HepG2 (cell line): ENCODE results near the gene FER1L5. TPM values are rescaled to one million over a fixed set of nuclear protein-coding genes. Genes with fewer than 3 reads are reported as not detected.

Source experiments
- ATAC-seq: fragments of 200-7000 bp; cut with Tn5 transposase; 3 replicates; pipeline ENCODE4 v1.9.1; 2020; ENCODE audit warnings: mild to moderate bottlenecking, moderate library complexity
- BruUV-seq: library from RNA; stranded (reverse); fragments of 400-500 nt; replicated peaks from 2 replicates; lab custom pipeline; 2021; lab: Mats Ljungman, UMichigan
- CTCF ChIA-PET: fragments of 300-600 bp; formaldehyde crosslinking; extraction: SDS; loops from one replicate; lab custom pipeline; 2021; ENCODE audit warnings: low total read pairs, inconsistent platforms, low intra/inter-chr PET ratio; lab: Yijun Ruan, JAX
- POLR2A ChIA-PET: fragments of 350-600 bp; sonication (Branson Sonifier 250); formaldehyde crosslinking; loops from one replicate; lab custom pipeline; 2020; ENCODE audit warnings: antibody characterized with exemption, inconsistent platforms; lab: Yijun Ruan, JAX
- DNase-seq: peaks from one replicate; pipeline ENCODE4 v3.0.0-alpha.2; 2015; ENCODE audit warnings: low spot score
- FAIRE-seq: peaks from 3 replicates; lab custom pipeline; 2011; peaks lifted over from hg19 to GRCh38; lab: Jason Lieb, UNC
- H2AFZ ChIP-seq: one replicate; pipeline ENCODE4 v1.6.1; 2011; ENCODE audit warnings: low read length, inconsistent platforms
- H3K27ac ChIP-seq: fragments of 300-600 bp; 3 replicates; pipeline ENCODE4 v1.8.0; 2011; ENCODE audit warnings: mixed run types, mild to moderate bottlenecking, mixed read lengths, low read length, inconsistent platforms; ENCODE audit not compliant: insufficient read depth; ENCODE audit errors: extremely low read length
- H3K27me3 ChIP-seq, 2 experiments: fragments of 200-600 bp in 1 of 2; 2 replicates in 1 of 2; 3 replicates in 1 of 2; pipeline versions ENCODE4 v1.6.0 to v1.8.0; 2011; ENCODE audit warnings: low read length in 2 of 2, mild to moderate bottlenecking in 2 of 2, moderate library complexity in 2 of 2, inconsistent platforms in 1 of 2; ENCODE audit not compliant: insufficient read depth in 2 of 2, control insufficient read depth in 1 of 2
- H3K36me3 ChIP-seq, 2 experiments: fragments of 200-600 bp in 1 of 2; replicated peaks in 1 of 2; 2 replicates in 1 of 2; 3 replicates in 1 of 2; pipeline versions ENCODE4 v1.5.1 to v1.8.0; 2011; ENCODE audit warnings: low read length in 2 of 2, inconsistent platforms in 1 of 2; ENCODE audit not compliant: insufficient read depth in 2 of 2, control insufficient read depth in 1 of 2
- H3K4me1 ChIP-seq: 2 replicates; pipeline ENCODE4 v1.5.1; 2012; ENCODE audit warnings: low read length, inconsistent platforms; ENCODE audit not compliant: insufficient read depth
- H3K4me2 ChIP-seq: 2 replicates; pipeline ENCODE4 v1.6.0; 2011; ENCODE audit warnings: low read depth, low read length, inconsistent platforms
- H3K4me3 ChIP-seq, 3 experiments: fragments of 200-600 bp in 1 of 3; sonication (generic), shearing (Covaris generic) in 1 of 3; replicated peaks in 1 of 3; 2 replicates each; pipeline ENCODE4 v1.5.1; 2011 to 2016; ENCODE audit warnings: low read length in 3 of 3, inconsistent platforms in 2 of 3, low read depth in 2 of 3, mild to moderate bottlenecking in 2 of 3, control low read depth in 1 of 3, mixed read lengths in 1 of 3; ENCODE audit not compliant: insufficient read depth in 1 of 3
- H3K79me2 ChIP-seq: one replicate; pipeline ENCODE4 v1.6.1; 2011; ENCODE audit warnings: low read length, inconsistent platforms; ENCODE audit not compliant: insufficient read depth
- H3K9ac ChIP-seq: 2 replicates; pipeline ENCODE4 v1.6.0; 2011; ENCODE audit warnings: mild to moderate bottlenecking, low read depth, low read length, inconsistent platforms; ENCODE audit not compliant: insufficient read depth
- H3K9me3 ChIP-seq: 2 replicates; pipeline ENCODE4 v1.5.1; 2012; ENCODE audit warnings: mild to moderate bottlenecking, low read length
- H4K20me1 ChIP-seq: 2 replicates; pipeline ENCODE4 v1.6.0; 2011; ENCODE audit warnings: inconsistent platforms, mild to moderate bottlenecking, low read length, moderate library complexity; ENCODE audit not compliant: insufficient read depth
- RAD21 ChIP-seq: fragments of 450-650 bp; formaldehyde crosslinking; IDR thresholded peaks from 2 replicates; pipeline ENCODE4 v1.5.0; 2020; ENCODE audit warnings: mild to moderate bottlenecking
- SMC3 ChIP-seq: IDR thresholded peaks from 2 replicates; pipeline ENCODE4 v1.6.1; 2011; ENCODE audit warnings: low read length, improper control_type of control experiment
- STAG1 ChIP-seq: sonication (generic); formaldehyde crosslinking; IDR thresholded peaks from 2 replicates; pipeline ENCODE4 v1.4.0; 2020; ENCODE audit warnings: missing genetic modification reagents
- TEAD3 ChIP-seq: optimal IDR thresholded peaks from 2 replicates; pipeline ENCODE3; 2016; ENCODE audit warnings: borderline replicate concordance
- TRIM24 ChIP-seq: sonication (generic); formaldehyde crosslinking; IDR thresholded peaks from 2 replicates; pipeline ENCODE4 v1.8.0; 2022; ENCODE audit warnings: mild to moderate bottlenecking, missing genetic modification reagents
- XRCC5 ChIP-seq: fragments of 200-400 bp; formaldehyde crosslinking; optimal IDR thresholded peaks from 2 replicates; pipeline ENCODE3; 2017; ENCODE audit warnings: mild to moderate bottlenecking, low read length
- ZSCAN29 ChIP-seq: sonication (generic); formaldehyde crosslinking; conservative IDR thresholded peaks from 2 replicates; pipeline ENCODE4 v1.4.0; 2020; ENCODE audit warnings: mild to moderate bottlenecking, missing genetic modification reagents
- WGBS: methylation state at CpG from one replicate; pipeline ENCODE4 v1.1.6; 2017; ENCODE audit warnings: low lambda C conversion rate; 5-methylcytosine and 5-hydroxymethylcytosine counted together
- in situ Hi-C: cut with HindIII; loops from 2 replicates; pipeline ENCODE4 v1.10.0; 2017; ENCODE audit warnings: low pct_unique_long_range_greater_than_20kb; ENCODE audit not compliant: extremely low pct_ligation_motif_present
- intact Hi-C: fragments of 100-400 bp; cut with micrococcal nuclease; formaldehyde crosslinking; loops from one replicate; pipeline ENCODE4 v1.10.0; 2022; ENCODE audit not compliant: unreplicated experiment
- polyA plus RNA-seq, 8 experiments: library from polyadenylated mRNA; depleted of rRNA in 3 of 8; stranded (reverse) in 7 of 8; unstranded in 1 of 8; fragments of >200 nt; fragmentation: Illumina TruSeq in 4 of 8; extraction: Trizol in 4 of 8; gene quantifications; 2 replicates each; pipeline versions ENCODE4 v1.2.1 to v1.2.3, GENCODE V29; 2011 to 2016; ENCODE audit warnings: low read depth in 4 of 8, missing spikeins in 1 of 8, mixed read lengths in 1 of 8; ENCODE audit not compliant: insufficient read depth in 1 of 8
- total RNA-seq, 5 experiments: library from RNA; depleted of rRNA; stranded (reverse); fragments of >200 nt; fragmentation: Illumina TruSeq; extraction: Trizol; gene quantifications; 2 replicates each; pipeline ENCODE4 v1.2.3, GENCODE V29; 2016; ENCODE audit warnings: low read depth in 1 of 5
- TF ChIP-seq, protein P1 (sequence below): sonication (generic); formaldehyde crosslinking; IDR thresholded peaks from 2 replicates; pipeline ENCODE4 v1.5.1; 2020; ENCODE audit warnings: mild to moderate bottlenecking, missing genetic modification reagents, moderate library complexity
- TF ChIP-seq, protein P2 (sequence below): sonication (generic); formaldehyde crosslinking; IDR thresholded peaks from 2 replicates; pipeline ENCODE4 v1.5.0; 2020; ENCODE audit warnings: mild to moderate bottlenecking, missing genetic modification reagents, moderate library complexity
- TF ChIP-seq, protein P3 (sequence below): sonication (generic); formaldehyde crosslinking; IDR thresholded peaks from 2 replicates; pipeline ENCODE4 v1.4.0; 2020; ENCODE audit warnings: missing genetic modification reagents, low read depth, mild to moderate bottlenecking, borderline replicate concordance

Gene FER1L5
- total and polyA plus RNA-seq, 2 of the 13 experiments (the other 11 are each of a cell fraction or from before 2014, with no cell fraction given) = 0.02 to 0.08 TPM

DNA sequence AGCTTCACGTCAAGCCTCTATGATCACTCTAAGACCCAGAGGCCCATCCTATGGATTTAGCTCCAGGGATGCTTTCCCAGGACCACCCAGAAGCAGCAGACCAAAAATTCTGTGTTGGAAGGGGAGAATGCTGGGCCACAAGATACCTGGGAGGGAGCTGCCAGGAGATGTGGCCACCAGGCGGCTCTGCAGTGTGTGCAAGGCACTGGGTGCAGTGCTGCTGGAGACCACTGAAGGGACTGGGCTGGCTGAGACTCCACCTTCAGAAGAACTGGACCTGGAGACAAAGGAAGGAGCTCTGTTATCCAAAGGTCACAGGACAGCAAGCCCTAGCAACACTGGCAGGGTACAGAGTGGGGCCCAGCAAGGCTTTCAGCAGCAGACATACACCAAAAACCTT is 38.5 kb upstream of the FER1L5 start:
- no peak overlapping the region for H3K9ac ChIP-seq
- H3K4me1 ChIP-seq = peaks cover 38% of the 10 kb centered on the region
- ATAC-seq = peak; percentile 79
- POLR2A ChIA-PET = no interaction called here
- H3K27me3 ChIP-seq = no peaks in the 10 kb centered on the region
- WGBS = 83% methylated on average over 2 of the region's 2 CpGs
- H3K9me3 ChIP-seq = no peaks in the 10 kb centered on the region
- no peak overlapping the region for H3K4me3 ChIP-seq
- CTCF ChIA-PET = interaction anchor here (0.7 to 1.3 kb wide), 4 partner anchors 157 to 357 kb away, joined by 3 read pairs; no protein-coding TSS in a partner anchor
- no peak for FAIRE-seq
- intact Hi-C loops (loop anchor here (2.0 to 10.0 kb wide), 7 partner anchors 33 to 348 kb away; partner anchors contain the start of genes CNNM3, CNNM4 and KANSL3), in situ Hi-C loops (no loop called here)
- H3K4me2 ChIP-seq = no peak overlapping the region
- DNase-seq = peak; percentile 31
- no TSS peak for BruUV-seq
- H4K20me1 ChIP-seq = no peaks in the 10 kb centered on the region
- H3K36me3 ChIP-seq = peaks cover 55 to 92% of the 10 kb centered on the region in 2 experiments
- TF ChIP-seq, protein P1, sequence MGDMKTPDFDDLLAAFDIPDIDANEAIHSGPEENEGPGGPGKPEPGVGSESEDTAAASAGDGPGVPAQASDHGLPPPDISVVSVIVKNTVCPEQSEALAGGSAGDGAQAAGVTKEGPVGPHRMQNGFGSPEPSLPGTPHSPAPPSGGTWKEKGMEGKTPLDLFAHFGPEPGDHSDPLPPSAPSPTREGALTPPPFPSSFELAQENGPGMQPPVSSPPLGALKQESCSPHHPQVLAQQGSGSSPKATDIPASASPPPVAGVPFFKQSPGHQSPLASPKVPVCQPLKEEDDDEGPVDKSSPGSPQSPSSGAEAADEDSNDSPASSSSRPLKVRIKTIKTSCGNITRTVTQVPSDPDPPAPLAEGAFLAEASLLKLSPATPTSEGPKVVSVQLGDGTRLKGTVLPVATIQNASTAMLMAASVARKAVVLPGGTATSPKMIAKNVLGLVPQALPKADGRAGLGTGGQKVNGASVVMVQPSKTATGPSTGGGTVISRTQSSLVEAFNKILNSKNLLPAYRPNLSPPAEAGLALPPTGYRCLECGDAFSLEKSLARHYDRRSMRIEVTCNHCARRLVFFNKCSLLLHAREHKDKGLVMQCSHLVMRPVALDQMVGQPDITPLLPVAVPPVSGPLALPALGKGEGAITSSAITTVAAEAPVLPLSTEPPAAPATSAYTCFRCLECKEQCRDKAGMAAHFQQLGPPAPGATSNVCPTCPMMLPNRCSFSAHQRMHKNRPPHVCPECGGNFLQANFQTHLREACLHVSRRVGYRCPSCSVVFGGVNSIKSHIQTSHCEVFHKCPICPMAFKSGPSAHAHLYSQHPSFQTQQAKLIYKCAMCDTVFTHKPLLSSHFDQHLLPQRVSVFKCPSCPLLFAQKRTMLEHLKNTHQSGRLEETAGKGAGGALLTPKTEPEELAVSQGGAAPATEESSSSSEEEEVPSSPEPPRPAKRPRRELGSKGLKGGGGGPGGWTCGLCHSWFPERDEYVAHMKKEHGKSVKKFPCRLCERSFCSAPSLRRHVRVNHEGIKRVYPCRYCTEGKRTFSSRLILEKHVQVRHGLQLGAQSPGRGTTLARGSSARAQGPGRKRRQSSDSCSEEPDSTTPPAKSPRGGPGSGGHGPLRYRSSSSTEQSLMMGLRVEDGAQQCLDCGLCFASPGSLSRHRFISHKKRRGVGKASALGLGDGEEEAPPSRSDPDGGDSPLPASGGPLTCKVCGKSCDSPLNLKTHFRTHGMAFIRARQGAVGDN (CRISPR knock-in tag) = peak; percentile 29; the same call in 1 of the 2 replicates
- TF ChIP-seq RAD21 (CRISPR knock-in tag) (peak; percentile 71), ZSCAN29 (CRISPR knock-in tag) (no peak), XRCC5 (peak; percentile 32), STAG1 (CRISPR knock-in tag) (peak; percentile 57), TRIM24 (CRISPR knock-in tag) (no peak), TEAD3 (CRISPR knock-in tag) (peak; percentile 17), SMC3 (peak; percentile 31; the same call in 1 of the 2 replicates)
- TF ChIP-seq, protein P2, sequence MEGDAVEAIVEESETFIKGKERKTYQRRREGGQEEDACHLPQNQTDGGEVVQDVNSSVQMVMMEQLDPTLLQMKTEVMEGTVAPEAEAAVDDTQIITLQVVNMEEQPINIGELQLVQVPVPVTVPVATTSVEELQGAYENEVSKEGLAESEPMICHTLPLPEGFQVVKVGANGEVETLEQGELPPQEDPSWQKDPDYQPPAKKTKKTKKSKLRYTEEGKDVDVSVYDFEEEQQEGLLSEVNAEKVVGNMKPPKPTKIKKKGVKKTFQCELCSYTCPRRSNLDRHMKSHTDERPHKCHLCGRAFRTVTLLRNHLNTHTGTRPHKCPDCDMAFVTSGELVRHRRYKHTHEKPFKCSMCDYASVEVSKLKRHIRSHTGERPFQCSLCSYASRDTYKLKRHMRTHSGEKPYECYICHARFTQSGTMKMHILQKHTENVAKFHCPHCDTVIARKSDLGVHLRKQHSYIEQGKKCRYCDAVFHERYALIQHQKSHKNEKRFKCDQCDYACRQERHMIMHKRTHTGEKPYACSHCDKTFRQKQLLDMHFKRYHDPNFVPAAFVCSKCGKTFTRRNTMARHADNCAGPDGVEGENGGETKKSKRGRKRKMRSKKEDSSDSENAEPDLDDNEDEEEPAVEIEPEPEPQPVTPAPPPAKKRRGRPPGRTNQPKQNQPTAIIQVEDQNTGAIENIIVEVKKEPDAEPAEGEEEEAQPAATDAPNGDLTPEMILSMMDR (CRISPR knock-in tag) = peak; percentile 38
- TF ChIP-seq, protein P3, sequence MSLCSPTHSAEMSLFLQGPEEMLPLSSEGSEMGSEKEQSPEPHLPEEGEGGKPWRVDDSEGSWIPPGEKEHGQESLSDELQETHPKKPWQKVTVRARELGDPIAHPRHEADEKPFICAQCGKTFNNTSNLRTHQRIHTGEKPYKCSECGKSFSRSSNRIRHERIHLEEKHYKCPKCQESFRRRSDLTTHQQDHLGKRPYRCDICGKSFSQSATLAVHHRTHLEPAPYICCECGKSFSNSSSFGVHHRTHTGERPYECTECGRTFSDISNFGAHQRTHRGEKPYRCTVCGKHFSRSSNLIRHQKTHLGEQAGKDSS (CRISPR knock-in tag) = no peak
- H3K27ac ChIP-seq = no peak overlapping the region
- H3K79me2 ChIP-seq = no peaks in the 10 kb centered on the region
- no peak overlapping the region for H2AFZ ChIP-seq
